T47D (cell line): Measurements from ENCODE around the gene EGFR.

Experiments used
- DNase-seq, 2 experiments: peaks; one replicate each; pipeline versions ENCODE4 v3.0.0 to v3.0.0-alpha.2; 2011 to 2012; ENCODE audit warnings: low read depth in 1 of 2, low spot score in 1 of 2
- JUND ChIP-seq: IDR thresholded peaks from 2 replicates; pipeline ENCODE4 v1.6.1; 2012; ENCODE audit warnings: low read depth
- in situ Hi-C: cut with HindIII; loops from 2 replicates; pipeline ENCODE4 v1.10.0; 2016; ENCODE audit warnings: low sequenced_read_pairs, low pct_unique_long_range_greater_than_20kb

EGFR gene

DNA sequence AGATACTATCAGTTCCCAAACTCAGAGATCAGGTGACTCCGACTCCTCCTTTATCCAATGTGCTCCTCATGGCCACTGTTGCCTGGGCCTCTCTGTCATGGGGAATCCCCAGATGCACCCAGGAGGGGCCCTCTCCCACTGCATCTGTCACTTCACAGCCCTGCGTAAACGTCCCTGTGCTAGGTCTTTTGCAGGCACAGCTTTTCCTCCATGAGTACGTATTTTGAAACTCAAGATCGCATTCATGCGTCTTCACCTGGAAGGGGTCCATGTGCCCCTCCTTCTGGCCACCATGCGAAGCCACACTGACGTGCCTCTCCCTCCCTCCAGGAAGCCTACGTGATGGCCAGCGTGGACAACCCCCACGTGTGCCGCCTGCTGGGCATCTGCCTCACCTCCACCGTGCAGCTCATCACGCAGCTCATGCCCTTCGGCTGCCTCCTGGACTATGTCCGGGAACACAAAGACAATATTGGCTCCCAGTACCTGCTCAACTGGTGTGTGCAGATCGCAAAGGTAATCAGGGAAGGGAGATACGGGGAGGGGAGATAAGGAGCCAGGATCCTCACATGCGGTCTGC, 162.2 kb downstream of the EGFR start:
- in situ Hi-C loops, result no loop called here
- peak in 1 of 2 experiments; percentile 63 for DNase-seq
- TF ChIP-seq JUND, result no peak

DNA sequence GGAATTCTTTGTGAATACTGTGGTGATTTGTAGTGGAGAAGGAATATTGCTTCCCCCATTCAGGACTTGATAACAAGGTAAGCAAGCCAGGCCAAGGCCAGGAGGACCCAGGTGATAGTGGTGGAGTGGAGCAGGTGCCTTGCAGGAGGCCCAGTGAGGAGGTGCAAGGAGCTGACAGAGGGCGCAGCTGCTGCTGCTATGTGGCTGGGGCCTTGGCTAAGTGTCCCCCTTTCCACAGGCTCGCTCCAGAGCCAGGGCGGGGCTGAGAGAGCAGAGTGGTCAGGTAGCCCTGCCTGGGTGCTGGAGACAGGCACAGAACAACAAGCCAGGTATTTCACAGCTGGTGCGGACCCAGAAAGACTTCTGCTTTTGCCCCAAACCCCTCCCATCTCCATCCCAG, 162.9 kb downstream of the EGFR start:
- no peak for TF ChIP-seq JUND
- in situ Hi-C loops, result no loop called here
- DNase-seq, result no peak

DNA sequence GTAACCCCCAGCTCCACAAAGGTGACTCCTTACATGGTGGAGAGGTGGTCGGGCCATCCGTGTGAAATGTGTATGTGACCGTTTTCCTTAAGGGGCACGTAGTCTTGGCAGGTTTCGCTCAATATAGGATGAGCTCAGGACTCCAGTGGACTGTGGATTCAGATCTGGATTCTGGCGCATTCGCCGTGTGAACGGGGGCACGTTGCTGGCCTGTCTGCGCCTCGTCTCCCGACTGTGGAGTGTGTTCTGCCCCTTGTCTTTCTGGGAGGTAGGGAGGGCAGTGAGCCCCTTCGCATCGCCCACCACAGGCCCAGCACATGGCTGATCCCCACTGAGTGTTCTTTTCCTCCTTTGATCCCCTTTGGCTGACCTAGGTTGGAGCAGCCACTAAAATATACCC, 165.1 kb downstream of the EGFR start:
- no peak for TF ChIP-seq JUND
- in situ Hi-C loops, result no loop called here
- no peak for DNase-seq

DNA sequence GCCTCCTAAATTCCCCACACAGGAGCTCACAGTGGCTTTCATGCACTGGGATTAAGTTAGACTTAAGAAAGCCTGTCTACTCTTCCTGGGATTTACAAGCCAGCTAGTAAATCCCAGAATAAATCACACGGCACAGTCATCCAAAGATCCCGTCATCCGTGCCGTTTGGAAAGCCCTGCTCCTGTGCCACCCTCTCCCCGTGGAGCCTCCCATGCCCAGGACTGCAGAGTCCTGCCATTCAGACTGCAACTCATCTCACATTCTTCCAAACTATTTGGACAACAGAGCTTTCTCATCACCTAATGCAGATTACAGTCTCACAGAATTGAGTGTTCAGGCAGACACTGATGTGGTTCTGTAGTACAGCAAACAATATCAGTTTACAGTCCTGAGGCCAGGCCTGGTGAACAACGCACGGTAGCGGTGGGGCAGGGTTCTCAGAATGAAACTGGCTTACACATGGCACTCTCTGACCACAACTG, 166.5 kb downstream of the EGFR start:
- DNase-seq, result no peak
- no peak for TF ChIP-seq JUND
- in situ Hi-C loops, result no loop called here

- no peak for DNase-seq
- in situ Hi-C loops, result no loop called here
- no peak for TF ChIP-seq JUND
Observed at GRCh38 chr7:55185941-55186609, 167.3 kb downstream of the EGFR start.

DNA sequence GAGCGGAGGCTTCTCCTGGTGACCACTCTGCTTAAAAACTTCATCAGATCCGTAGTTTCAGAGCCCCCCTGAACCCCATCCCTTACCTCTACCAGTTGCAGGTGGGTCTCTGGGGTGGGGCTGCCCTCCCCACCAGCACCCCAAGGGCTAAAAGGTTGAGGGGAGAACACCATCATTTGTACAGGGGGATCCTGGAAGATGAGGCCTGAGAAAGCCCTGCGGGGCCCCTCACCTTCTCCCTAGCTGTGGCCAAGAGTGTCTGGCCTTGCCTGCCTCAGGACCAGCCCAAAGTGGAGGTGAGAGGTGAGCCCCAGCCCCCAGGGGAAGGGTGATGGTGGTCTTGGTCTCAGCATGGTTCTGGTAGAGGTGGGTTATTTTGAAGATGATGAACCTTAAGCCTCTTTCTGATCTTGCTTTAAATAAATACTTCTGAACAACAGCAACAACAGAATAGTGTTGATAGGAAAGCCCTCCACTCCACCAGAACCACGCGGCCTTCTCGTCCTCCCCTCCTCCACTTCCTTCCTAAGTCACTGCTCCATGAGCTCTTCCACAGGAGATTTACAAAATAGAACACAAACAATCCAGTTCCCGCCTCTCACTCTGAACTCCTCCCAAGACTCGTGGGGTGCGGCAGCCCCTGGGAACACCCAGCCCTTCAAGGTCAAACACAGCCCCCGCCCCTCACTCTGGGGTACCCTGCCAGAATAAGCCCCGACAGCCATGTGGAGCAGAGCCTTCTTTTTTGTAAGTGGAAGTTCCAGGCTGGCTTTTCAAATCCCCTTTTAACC, 169.1 kb downstream of the EGFR start:
- TF ChIP-seq JUND, result no peak
- no peak for DNase-seq
- in situ Hi-C loops, result no loop called here

DNA sequence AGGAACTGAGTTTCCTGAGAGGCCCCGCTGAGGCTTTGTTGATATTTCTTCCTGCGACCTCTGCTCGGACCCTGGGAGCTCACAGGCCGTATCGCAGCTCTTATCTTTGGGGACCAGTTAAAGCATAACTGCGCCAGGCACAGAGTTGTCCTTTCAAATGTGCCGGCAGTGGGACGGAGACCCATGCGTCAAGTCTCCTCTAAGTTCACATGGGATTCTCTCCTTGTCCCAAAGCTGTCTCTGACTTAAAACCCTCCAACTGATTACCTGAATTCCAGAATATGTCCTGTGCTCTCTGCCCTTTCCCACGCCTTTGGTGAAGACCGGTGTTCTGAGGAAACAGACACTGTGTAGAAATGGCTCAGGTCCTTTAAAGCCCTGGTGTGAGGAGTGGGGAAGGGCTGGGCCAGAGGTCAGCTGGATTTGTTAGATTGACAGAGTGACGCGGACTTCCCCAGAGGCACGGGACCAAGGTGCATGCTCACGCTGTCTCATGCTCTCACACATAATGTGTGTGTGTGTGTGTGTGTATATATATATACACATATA, 169.8 kb downstream of the EGFR start:
- no peak for TF ChIP-seq JUND
- DNase-seq, result no peak
- in situ Hi-C loops, result no loop called here

- no peak for DNase-seq
- in situ Hi-C loops, result no loop called here
- no peak for TF ChIP-seq JUND
Observed at GRCh38 chr7:55189146-55189766, 170.4 kb downstream of the EGFR start.

DNA sequence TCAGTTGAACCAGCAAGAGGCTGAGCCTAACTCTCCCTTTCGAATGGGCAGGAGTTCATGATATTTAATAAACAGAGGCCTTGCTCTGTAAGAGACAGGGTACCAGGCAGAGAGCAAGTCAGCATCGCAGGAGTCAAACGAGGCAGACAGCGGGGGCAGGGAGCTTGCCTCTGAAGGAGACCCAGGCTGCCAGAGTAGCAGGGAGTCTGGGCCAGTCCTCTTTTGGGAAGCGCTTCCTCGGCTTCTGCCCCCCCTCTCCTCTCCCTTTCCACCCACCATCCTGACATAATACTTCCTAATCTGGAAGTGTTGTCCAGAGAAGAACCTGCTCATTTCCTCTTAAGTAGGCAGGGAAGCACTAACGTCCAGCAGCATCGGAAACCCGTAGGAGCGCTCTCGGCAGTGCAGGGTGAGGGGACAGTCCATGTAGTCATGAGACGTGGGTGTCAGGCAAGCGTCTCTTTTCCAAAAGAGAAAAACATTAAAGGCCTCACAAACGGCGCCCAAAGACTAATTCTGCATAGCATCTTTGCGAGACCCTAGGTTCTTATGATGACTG, 171.1 kb downstream of the EGFR start:
- in situ Hi-C loops, result no loop called here
- no peak for DNase-seq
- no peak for TF ChIP-seq JUND

DNA sequence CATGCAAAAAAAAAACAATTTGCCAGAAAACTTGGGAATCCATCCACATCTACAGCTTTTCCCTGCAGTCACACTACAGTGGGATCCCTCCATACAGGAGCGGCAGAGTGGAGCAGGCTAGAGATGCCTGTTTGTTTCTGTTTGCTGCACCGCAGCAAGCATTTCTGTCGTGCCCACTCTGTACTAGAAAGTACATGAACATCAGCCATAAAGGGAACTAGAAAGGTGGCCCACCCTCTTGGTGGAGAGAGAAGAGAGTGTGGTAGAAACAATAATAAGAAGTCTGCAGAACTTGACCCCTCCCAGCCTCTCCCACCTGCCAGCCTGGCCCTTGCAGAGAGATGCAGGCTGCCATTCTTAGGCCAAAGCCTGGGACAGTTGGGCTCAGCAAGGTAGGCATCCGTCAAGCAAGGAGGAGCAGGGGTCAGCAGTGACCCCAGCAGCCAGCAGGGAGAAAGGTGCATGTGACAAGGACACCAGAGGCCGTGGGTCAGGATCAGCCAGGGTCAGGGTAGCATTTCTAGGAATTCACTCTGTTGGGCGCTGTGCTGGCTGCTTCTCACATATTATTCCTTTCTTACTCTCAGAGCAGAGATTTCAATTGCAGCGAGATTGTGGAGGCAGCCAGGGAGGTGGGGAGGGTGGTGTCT, 171.8 kb downstream of the EGFR start:
- DNase-seq, result no peak
- TF ChIP-seq JUND, result no peak
- in situ Hi-C loops, result no loop called here

DNA sequence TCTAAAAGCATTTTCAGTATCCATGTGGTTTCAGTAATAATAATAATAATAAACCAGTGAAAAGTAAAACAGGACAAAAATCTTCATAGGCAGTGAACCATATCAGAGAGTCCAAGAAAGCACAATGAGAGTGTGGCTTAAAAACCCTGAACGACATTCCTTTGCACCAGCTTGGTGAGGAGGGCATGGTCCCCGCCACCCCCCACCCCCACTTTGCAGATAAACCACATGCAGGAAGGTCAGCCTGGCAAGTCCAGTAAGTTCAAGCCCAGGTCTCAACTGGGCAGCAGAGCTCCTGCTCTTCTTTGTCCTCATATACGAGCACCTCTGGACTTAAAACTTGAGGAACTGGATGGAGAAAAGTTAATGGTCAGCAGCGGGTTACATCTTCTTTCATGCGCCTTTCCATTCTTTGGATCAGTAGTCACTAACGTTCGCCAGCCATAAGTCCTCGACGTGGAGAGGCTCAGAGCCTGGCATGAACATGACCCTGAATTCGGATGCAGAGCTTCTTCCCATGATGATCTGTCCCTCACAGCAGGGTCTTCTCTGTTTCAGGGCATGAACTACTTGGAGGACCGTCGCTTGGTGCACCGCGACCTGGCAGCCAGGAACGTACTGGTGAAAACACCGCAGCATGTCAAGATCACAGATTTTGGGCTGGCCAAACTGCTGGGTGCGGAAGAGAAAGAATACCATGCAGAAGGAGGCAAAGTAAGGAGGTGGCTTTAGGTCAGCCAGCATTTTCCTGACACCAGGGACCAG, 172.5 kb downstream of the EGFR start:
- in situ Hi-C loops, result no loop called here
- no peak for DNase-seq
- no peak for TF ChIP-seq JUND
